Measurements from ENCODE around the gene ARHGDIG.
"Not testable (repeated sequence)": the region's sequence is repeated elsewhere in the genome, so short reads cannot be mapped to it uniquely, and the experiment has no call there.

ARHGDIG gene

GRCh38 chr16:318628-319027, 38.2 kb downstream of the ARHGDIG start:
- Histone ChIP-seq H3K36me3 (peaks cover 35 to 72% (median 50%) of the 10 kb centered on the region in 11 experiments), H3K9me3 (replicated peaks in 1 of 11) (no peaks in the 10 kb centered on the region), H3K27me3 (no peaks in the 10 kb centered on the region), H3K9ac (no peak overlapping the region), H3K4me2 (no peak overlapping the region), H3K4me3 (no peak overlapping the region), H3K4me1 (peaks cover under 1 to 59% (median 30%) of the 10 kb centered on the region in 10 experiments; a peak in 19 of 20 replicates), H3K27ac (no peak overlapping the region), H4K20me1 (peaks cover 95 to 100% (median 99%) of the 10 kb centered on the region in 11 experiments)
- no peak for TF ChIP-seq Cebpa-rat (IDR thresholded peaks at IDR 0.05)

- TF ChIP-seq Cebpa-rat (IDR thresholded peaks at IDR 0.05), result no peak
- no peak overlapping the region for H3K27ac ChIP-seq
- H3K4me1 ChIP-seq, result peaks cover 16 to 70% (median 46%) of the 10 kb centered on the region in 10 experiments
- H3K27me3 ChIP-seq, result no peaks in the 10 kb centered on the region
- H3K9ac ChIP-seq, result peak overlapping the region in 2 of 11 experiments; percentile 0 to 2; a peak in 1 of 22 replicates
- no peaks in the 10 kb centered on the region for H3K9me3 ChIP-seq (replicated peaks in 1 of 11)
- no peak overlapping the region for H3K4me3 ChIP-seq
- peaks cover 95 to 100% (median 99%) of the 10 kb centered on the region in 11 experiments for H4K20me1 ChIP-seq
- peak overlapping the region in 7 of 11 experiments; percentile 20 to 54 (median 38); a peak in 13 of 22 replicates for H3K4me2 ChIP-seq
- H3K36me3 ChIP-seq, result peaks cover 20 to 58% (median 36%) of the 10 kb centered on the region in 11 experiments; a peak in 21 of 22 replicates
Measured at GRCh38 chr16:320206-320605, 39.8 kb downstream of the ARHGDIG start.

- H3K36me3 ChIP-seq, result peaks cover 18 to 56% (median 36%) of the 10 kb centered on the region in 11 experiments; a peak in 21 of 22 replicates
- no peaks in the 10 kb centered on the region for H3K9me3 ChIP-seq (replicated peaks in 1 of 11)
- H3K9ac ChIP-seq, result no peak overlapping the region
- H3K4me3 ChIP-seq, result no peak overlapping the region
- peaks cover 29 to 79% (median 57%) of the 10 kb centered on the region in 10 experiments for H3K4me1 ChIP-seq
- no peak overlapping the region for H3K27ac ChIP-seq
- H4K20me1 ChIP-seq, result peaks cover 96 to 100% (median 100%) of the 10 kb centered on the region in 11 experiments
- no peak for TF ChIP-seq Cebpa-rat (IDR thresholded peaks at IDR 0.05)
- peak overlapping the region in 6 of 11 experiments; percentile 4 to 53 (median 31); a peak in 8 of 22 replicates for H3K4me2 ChIP-seq
- no peaks in the 10 kb centered on the region for H3K27me3 ChIP-seq
Measured at GRCh38 chr16:321532-321931, 41.1 kb downstream of the ARHGDIG start.

GRCh38 chr16:322476-323143, 42.2 kb downstream of the ARHGDIG start:
- peaks cover 96 to 100% (median 100%) of the 10 kb centered on the region in 11 experiments for H4K20me1 ChIP-seq
- no peak for TF ChIP-seq Cebpa-rat (IDR thresholded peaks at IDR 0.05)
- H3K4me1 ChIP-seq, result peaks cover 40 to 81% (median 66%) of the 10 kb centered on the region in 10 experiments
- no peak overlapping the region for H3K4me3 ChIP-seq
- no peak overlapping the region for H3K9ac ChIP-seq
- H3K9me3 ChIP-seq (replicated peaks in 1 of 11), result no peaks in the 10 kb centered on the region
- H3K27ac ChIP-seq, result no peak overlapping the region
- peaks cover 18 to 45% (median 31%) of the 10 kb centered on the region in 11 experiments; a peak in 21 of 22 replicates for H3K36me3 ChIP-seq
- no peaks in the 10 kb centered on the region for H3K27me3 ChIP-seq
- H3K4me2 ChIP-seq, result peak overlapping the region in 2 of 11 experiments; percentile 7 to 11; a peak in 1 of 22 replicates

- Histone ChIP-seq H3K4me1 (peaks cover 45 to 92% (median 74%) of the 10 kb centered on the region in 10 experiments), H3K27ac (no peak overlapping the region), H3K36me3 (peaks cover 5 to 30% (median 17%) of the 10 kb centered on the region in 11 experiments; a peak in 20 of 22 replicates), H3K4me3 (peak overlapping the region in 2 of 10 experiments; percentile 47 to 53; a peak in 3 of 20 replicates), H3K4me2 (peak overlapping the region; percentile 88 to 99 (median 98)), H3K27me3 (no peaks in the 10 kb centered on the region), H3K9ac (peak overlapping the region in 1 of 11 experiments; percentile 59; a peak in 1 of 22 replicates), H3K9me3 (replicated peaks in 1 of 11) (no peaks in the 10 kb centered on the region), H4K20me1 (peaks cover 95 to 100% (median 100%) of the 10 kb centered on the region in 11 experiments)
- TF ChIP-seq Cebpa-rat (IDR thresholded peaks at IDR 0.05), result no peak
Measured at GRCh38 chr16:324201-324450, 43.7 kb downstream of the ARHGDIG start.

- peak overlapping the region; percentile 9 to 71 (median 58); a peak in 20 of 22 replicates for H3K9ac ChIP-seq
- H3K9me3 ChIP-seq (replicated peaks in 1 of 11), result no peaks in the 10 kb centered on the region
- peaks cover 94 to 100% (median 100%) of the 10 kb centered on the region in 11 experiments for H4K20me1 ChIP-seq
- H3K4me1 ChIP-seq, result peaks cover 45 to 92% (median 73%) of the 10 kb centered on the region in 10 experiments
- H3K4me2 ChIP-seq, result peak overlapping the region; percentile 88 to 99 (median 98)
- H3K4me3 ChIP-seq, result peak overlapping the region; percentile 42 to 64 (median 48); a peak in 19 of 20 replicates
- H3K27me3 ChIP-seq, result no peaks in the 10 kb centered on the region
- peaks cover 0 to 25% (median 11%) of the 10 kb centered on the region in 11 experiments; a peak in 16 of 22 replicates for H3K36me3 ChIP-seq
- TF ChIP-seq Cebpa-rat (IDR thresholded peaks at IDR 0.05), result no peak
- H3K27ac ChIP-seq, result peak overlapping the region in 9 of 11 experiments; percentile 15 to 59 (median 38); a peak in 14 of 22 replicates
Measured at GRCh38 chr16:324451-325334, 44.3 kb downstream of the ARHGDIG start.

GRCh38 chr16:325375-326145, 45.2 kb downstream of the ARHGDIG start:
- Histone ChIP-seq H3K27ac (peak overlapping the region in 8 of 11 experiments; percentile 15 to 59 (median 41); a peak in 9 of 22 replicates), H3K9me3 (replicated peaks in 1 of 11) (no peaks in the 10 kb centered on the region), H3K27me3 (no peaks in the 10 kb centered on the region), H3K4me3 (peak overlapping the region; percentile 42 to 64 (median 48); a peak in 19 of 20 replicates), H3K9ac (peak overlapping the region in 9 of 11 experiments; percentile 42 to 71 (median 59); a peak in 18 of 22 replicates), H3K4me2 (peak overlapping the region; percentile 88 to 99 (median 98)), H3K4me1 (peaks cover 45 to 92% (median 71%) of the 10 kb centered on the region in 10 experiments), H4K20me1 (peaks cover 95 to 100% (median 100%) of the 10 kb centered on the region in 11 experiments), H3K36me3 (peaks cover 0 to 26% (median 12%) of the 10 kb centered on the region in 11 experiments; a peak in 13 of 22 replicates)
- TF ChIP-seq Cebpa-rat (IDR thresholded peaks at IDR 0.05), result no peak

GRCh38 chr16:330741-331140, 50.4 kb downstream of the ARHGDIG start:
- peaks cover 0 to 14% (median 9%) of the 10 kb centered on the region in 11 experiments; a peak in 9 of 22 replicates for H3K36me3 ChIP-seq
- H4K20me1 ChIP-seq, result peaks cover 94 to 100% (median 100%) of the 10 kb centered on the region in 11 experiments
- H3K9ac ChIP-seq, result no peak overlapping the region
- H3K4me2 ChIP-seq, result peak overlapping the region in 1 of 11 experiments; percentile 10; a peak in 1 of 22 replicates
- H3K4me3 ChIP-seq, result no peak overlapping the region
- H3K27ac ChIP-seq, result no peak overlapping the region
- H3K4me1 ChIP-seq, result peaks cover 29 to 61% (median 49%) of the 10 kb centered on the region in 10 experiments
- TF ChIP-seq Cebpa-rat (IDR thresholded peaks at IDR 0.05), result no peak
- H3K9me3 ChIP-seq (replicated peaks in 1 of 11), result no peaks in the 10 kb centered on the region
- H3K27me3 ChIP-seq, result no peaks in the 10 kb centered on the region

GRCh38 chr16:331181-331814, 50.9 kb downstream of the ARHGDIG start:
- not testable (repeated sequence) for H3K9me3 ChIP-seq (replicated peaks in 1 of 11); H3K9ac ChIP-seq; H3K4me3 ChIP-seq; H3K27me3 ChIP-seq; H3K27ac ChIP-seq
- Histone ChIP-seq H3K4me1 (peaks cover 29 to 59% (median 47%) of the 10 kb centered on the region in 10 experiments), H4K20me1 (peaks cover 94 to 100% (median 100%) of the 10 kb centered on the region in 11 experiments), H3K36me3 (peaks cover 0 to 19% (median 9%) of the 10 kb centered on the region in 11 experiments; a peak in 10 of 22 replicates), H3K4me2 (peak overlapping the region in 8 of 11 experiments; percentile 29 to 80 (median 48); a peak in 11 of 22 replicates)

Measured in BLaER1 treated with 17β-estradiol and CSF1 and Interleukin-3, amounts not matched to agents 10 nM and 100 nM (cell line).